GM21737 (cell line): ENCODE data around the gene MRRF.
"Not testable (repeated sequence)": the region's sequence is repeated elsewhere in the genome, so short reads cannot be mapped to it uniquely, and the experiment has no call there.

Experiments used
- ATAC-seq: cut with Tn5 transposase; IDR thresholded peaks from one replicate; pipeline ENCODE4 v1.9.1; 2021; ENCODE audit warnings: mild to moderate bottlenecking, moderate library complexity; ENCODE audit not compliant: unreplicated experiment

Gene MRRF

GRCh38 chr9:122330466-122330865 is 65.8 kb downstream of the MRRF start:
- not testable (repeated sequence) for ATAC-seq

DNA sequence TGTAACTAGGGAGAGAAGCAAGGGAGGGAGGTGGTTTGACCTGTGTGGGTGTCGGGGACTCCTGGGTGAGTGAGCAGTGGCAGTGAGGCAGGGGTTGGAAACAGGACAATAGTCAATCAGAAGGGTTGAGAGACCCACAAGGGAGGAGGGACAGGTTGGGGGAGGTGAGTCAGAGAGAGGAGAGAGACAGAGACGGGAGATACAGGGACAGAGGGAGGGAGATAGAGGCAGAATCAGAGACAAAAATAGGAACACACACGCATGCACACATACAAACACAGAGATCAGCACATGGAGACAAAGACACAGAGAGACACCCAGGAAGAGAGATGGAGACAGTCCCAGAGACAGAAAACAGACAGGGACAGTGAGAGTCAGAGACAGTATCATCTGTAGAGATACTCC is 66.8 kb downstream of the MRRF start:
- no peak for ATAC-seq

DNA sequence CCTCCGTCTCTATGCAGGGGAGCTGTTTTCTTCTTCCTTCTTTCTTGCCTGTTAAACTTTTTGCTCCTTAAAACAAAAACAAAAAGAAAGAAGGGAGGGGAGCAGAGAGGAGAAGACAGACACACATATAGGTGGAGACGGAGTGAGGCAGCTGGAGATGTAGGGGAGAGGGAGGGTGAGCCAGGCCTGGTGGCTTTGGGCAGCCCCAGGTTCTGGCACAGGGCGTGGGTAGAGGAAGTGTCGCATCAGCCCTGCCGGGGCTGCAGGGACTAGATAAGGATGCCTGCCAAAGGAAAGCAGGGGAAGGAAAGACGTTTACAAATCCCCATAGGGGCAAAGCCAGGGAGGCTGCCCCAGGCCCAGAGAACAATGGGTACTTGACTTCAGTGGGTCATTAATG is 67.4 kb downstream of the MRRF start:
- ATAC-seq: no peak

DNA sequence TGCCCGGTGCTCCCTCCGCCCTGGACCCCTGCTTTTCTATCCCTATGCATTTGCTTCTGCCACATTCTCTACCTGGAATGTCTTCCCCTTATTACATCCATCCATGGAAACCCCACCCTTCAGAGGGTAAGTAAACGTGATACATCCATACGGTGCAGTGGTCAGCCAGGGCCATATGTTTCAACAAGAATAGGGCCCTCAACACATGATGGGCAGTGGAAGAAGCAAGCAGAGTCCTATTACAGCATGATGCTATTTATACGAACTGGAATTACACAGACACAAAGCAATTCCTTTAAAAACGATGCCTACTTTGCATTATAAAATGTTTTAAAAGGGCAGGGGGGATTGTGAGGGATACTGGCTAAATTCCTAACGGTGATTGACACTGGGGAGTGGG is 68.0 kb downstream of the MRRF start:
- ATAC-seq: no peak

DNA sequence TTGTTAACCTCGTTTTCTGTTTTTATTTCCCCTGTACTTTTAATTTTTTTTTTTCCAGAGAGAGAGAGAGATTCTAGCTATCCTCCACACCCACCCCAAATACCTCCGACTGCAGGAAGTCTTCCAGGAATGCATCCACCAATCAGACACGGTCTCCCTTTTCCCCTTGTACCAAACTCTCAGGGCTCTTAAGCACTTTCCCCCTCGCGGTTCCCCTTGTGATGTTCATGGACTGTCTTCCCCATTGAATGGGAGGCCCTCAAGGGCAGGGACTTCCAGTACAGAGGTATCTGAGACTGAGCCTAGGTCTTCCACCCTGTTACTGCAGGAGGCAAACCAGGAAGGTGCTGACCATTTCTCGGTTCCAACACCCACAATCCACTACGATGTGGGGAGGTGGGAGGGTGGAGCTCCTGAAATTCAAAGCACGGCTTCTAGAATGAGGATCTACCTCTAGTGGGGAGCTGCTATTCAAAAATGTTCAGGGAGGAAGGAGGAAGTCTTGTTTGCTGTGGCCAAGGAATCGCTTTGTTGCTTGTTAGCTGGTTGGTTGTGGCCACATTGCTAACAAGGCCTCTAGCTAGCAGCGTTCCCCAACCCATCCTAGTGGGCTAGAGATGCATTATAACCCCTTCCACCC is 68.6 kb downstream of the MRRF start:
- no peak for ATAC-seq

DNA sequence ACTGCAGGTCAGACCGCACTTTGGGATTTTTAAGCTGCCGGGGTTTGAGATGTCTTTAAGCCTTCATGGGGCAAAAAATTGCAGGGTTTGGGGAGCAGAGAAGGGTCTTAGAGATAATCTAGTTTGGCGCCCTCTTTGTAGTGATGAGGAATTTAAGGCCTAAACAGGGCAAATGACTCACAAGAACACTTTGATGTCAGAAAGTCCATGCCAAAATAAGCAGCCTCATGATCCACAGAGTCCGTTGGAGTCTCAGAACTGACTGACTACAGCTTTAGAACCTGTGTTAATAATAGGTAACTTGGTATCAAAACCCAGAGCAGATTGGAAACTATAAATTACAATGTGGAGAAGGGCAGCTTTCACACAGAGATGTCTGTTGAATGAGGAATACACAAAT is 70.2 kb downstream of the MRRF start:
- no peak for ATAC-seq

DNA sequence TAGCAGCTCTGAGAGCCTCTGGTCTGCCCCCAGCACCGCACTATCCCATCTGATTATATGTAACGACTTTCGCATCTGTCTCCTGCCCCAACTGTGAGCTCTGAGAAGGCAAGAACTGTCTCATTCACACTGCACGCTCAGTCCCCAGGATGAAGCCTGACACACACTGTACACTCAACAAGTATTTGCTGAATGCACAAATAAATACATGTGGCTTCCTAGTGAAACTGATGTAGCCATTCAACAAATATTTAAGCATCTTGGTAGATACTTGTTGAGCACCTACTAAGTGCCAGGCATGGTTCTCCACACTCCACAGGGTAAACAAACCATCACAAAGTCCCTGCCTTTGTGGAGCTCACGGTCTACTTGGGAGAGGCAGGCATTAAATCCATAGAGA is 71.5 kb downstream of the MRRF start:
- no peak for ATAC-seq

- ATAC-seq: no peak
Observed at GRCh38 chr9:122336866-122337555, 72.3 kb downstream of the MRRF start.

GRCh38 chr9:122337556-122337929 is 72.9 kb downstream of the MRRF start:
- ATAC-seq: no peak

DNA sequence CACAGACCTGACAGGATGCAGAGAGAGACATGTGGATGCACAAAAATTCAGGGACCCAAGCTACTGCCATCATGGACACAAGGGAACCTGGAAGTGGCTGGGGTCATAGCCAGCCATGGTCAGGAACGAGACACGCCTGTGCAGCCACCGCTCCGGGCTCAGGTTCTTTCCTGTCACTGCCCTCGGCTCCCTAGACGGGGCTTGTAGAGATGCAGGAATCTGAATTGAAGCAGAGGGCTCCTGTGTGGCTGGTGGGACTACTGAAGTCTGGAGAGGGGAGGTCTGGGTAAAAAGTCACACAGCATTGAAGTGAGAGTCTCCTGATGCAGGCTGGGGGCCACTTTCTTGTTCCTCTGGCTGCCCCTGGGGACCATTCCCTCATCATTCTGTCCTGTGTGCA is 73.9 kb downstream of the MRRF start:
- ATAC-seq: no peak

DNA sequence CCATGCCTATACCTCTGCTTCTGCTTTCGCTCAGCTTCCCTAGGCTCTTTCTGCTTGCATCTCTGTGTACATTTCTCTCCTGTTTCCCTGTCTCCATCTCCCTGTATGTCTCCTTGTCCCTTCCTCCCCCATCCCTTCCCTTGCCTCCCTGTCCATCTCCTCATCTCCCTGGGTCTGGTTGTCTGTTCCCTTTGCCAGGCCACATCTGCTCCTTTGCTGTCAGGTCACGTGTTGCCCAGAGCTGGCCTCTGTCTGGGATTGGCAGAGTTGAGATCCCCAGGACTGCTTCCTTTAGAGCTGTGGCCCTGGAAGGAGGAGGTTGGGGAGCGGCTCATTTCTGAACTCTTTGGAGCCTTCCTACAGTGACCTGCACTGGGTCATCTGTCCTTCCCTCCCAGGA is 74.3 kb downstream of the MRRF start:
- no peak for ATAC-seq

- ATAC-seq: no peak
Observed at GRCh38 chr9:122339579-122339978, 74.9 kb downstream of the MRRF start.

GRCh38 chr9:122340161-122340560 is 75.5 kb downstream of the MRRF start:
- no peak for ATAC-seq

DNA sequence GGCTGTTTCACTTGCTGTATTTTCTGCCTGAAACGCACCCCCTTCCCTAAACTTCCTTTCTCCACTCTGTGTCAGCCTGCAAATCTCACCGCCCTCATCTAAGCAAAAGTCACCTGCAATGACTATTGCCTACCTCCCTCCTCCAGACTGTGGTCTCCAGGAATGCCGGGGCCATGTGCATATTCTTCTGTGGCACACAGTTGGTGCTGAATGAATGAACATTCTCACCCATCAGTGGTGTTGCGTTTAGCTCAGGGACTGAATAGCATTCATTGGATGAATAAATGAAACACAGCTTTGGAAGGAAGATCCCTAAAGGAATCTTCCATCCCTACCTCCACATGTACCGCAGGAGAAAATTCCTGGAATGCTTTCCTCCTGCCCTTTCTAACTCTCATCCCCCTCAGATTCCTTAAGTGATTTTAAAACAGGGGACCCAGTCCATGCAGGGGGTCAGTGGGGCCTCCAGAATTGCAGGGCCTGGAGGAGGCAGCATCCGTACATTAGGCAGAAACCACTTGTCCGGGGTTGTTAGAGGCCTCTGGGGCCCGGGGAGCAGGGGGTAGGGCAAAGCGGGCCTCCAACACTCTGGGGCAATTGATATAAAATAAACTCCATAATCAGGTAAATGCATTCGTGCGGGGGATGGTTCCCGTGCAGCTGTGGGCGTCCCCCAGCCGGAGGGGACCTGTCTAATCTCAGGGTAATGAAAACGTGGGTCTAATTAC is 77.8 kb downstream of the MRRF start:
- no peak for ATAC-seq

- ATAC-seq: no peak
Observed at GRCh38 chr9:122346478-122347347, 82.0 kb downstream of the MRRF start.

DNA sequence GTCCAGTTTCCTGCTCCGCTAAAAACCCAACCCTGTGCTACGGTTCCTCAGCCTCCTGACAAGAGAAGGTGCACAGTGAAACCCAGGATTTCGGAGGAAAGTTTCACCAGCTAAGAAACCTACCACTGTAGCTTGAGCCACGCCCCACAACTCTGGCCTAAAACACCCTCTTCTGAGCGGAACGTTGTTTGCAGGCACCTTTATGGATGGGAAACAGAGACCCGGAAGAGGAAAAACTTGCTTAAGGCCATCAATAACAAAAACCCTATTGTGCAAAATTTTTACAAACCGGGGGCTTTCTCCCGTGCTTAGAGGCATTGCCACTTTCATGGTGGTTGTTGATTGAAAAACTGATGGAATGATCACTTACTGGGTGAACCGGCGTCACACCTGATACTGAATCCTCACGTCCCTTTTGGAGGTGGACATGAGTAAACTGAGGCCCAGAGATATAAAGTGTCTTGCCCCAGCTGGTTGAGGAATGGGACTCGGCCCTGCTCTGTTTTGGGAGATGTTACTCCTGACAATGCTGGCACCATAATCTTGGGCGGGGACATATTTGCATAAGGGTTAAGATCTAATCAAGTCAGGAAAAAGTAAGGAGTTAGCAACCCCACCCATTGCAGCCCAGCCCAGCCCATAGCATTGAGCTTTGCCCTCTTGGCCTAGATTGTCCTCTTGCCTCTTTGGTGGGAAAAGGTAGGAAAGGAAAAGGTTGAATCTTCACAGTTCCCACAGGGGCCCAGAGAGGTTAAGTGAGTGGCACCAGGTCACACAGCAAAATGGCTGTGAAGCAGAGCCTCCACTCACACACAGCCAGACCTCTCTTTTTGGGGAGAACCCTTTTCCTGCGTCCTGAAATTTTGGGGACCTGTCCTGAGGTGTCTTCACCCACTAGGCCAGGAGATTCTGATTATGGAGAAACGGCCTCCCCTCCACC is 82.9 kb downstream of the MRRF start:
- no peak for ATAC-seq

- ATAC-seq: no peak
Observed at GRCh38 chr9:122348288-122348777, 83.7 kb downstream of the MRRF start.

GRCh38 chr9:122348791-122349190 is 84.1 kb downstream of the MRRF start:
- no peak for ATAC-seq

DNA sequence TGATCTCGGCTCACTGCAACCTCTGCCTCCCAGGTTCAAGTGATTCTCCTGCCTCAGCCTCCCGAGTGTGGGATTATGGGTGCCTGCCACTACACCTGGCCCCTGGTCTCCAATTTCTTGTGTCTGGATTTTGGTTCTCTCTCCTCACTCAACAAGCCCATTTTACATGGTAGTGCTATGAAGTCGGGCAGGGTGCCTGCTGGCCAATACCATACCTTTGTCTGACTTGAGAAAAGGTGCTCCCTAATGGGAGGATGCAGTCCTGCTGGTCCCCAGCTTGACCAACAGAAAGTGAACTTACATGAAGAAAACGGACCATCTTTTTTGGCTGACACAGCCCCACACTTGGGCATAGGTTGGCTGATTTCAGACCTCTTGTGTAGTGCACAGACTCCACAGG is 84.5 kb downstream of the MRRF start:
- ATAC-seq: no peak
